Dedifferentiated amniotic fluid mesenchymal stem cell (primary cell): ENCODE measurements around the gene ATP6V0B.

Source experiments
- DNase-seq: peaks from one replicate; pipeline ENCODE4 v3.0.0-alpha.2; 2016; ENCODE audit errors: extremely low spot score

ATP6V0B gene

GRCh38 chr1:43946236-43947060 is 28.3 kb upstream of the ATP6V0B start, which contains the start of gene IPO13:
Gene IPO13, plus strand, starts transcription at chr1:43946950. Its CDS starts 651 bp downstream, at chr1:43947601.
- DNase-seq = peak; percentile 94

GRCh38 chr1:43947061-43947873 is 27.5 kb upstream of the ATP6V0B start:
- DNase-seq = no peak

GRCh38 chr1:43947874-43948437 is 26.8 kb upstream of the ATP6V0B start:
- DNase-seq = no peak

- DNase-seq = no peak
These were observed 25.1 kb upstream of the ATP6V0B start for GRCh38 chr1:43949678-43950077.

GRCh38 chr1:43951021-43951985 is 23.5 kb upstream of the ATP6V0B start:
- DNase-seq = no peak

- no peak for DNase-seq
These were observed 21.9 kb upstream of the ATP6V0B start for GRCh38 chr1:43952731-43953346.

- DNase-seq = no peak
These were observed 21.4 kb upstream of the ATP6V0B start for GRCh38 chr1:43953361-43953760.

- DNase-seq = no peak
These were observed 20.7 kb upstream of the ATP6V0B start for GRCh38 chr1:43954036-43954435.

GRCh38 chr1:43956234-43956633 is 18.5 kb upstream of the ATP6V0B start:
- DNase-seq = no peak

GRCh38 chr1:43957407-43958040 is 17.2 kb upstream of the ATP6V0B start:
- DNase-seq = no peak

- DNase-seq = no peak
These were observed 16.2 kb upstream of the ATP6V0B start for GRCh38 chr1:43958351-43959255.

- DNase-seq = no peak
These were observed 14.0 kb upstream of the ATP6V0B start for GRCh38 chr1:43960798-43961197.

GRCh38 chr1:43961692-43962091 is 13.1 kb upstream of the ATP6V0B start:
- no peak for DNase-seq

- no peak for DNase-seq
These were observed 12.4 kb upstream of the ATP6V0B start for GRCh38 chr1:43962324-43962723.

- no peak for DNase-seq
These were observed 11.8 kb upstream of the ATP6V0B start for GRCh38 chr1:43963006-43963405.

GRCh38 chr1:43963890-43964289 is 10.9 kb upstream of the ATP6V0B start:
- no peak for DNase-seq

GRCh38 chr1:43965316-43965715 is 9.4 kb upstream of the ATP6V0B start:
- no peak for DNase-seq

- no peak for DNase-seq
These were observed 6.3 kb upstream of the ATP6V0B start for GRCh38 chr1:43968348-43968948.

GRCh38 chr1:43969416-43969745 is 5.4 kb upstream of the ATP6V0B start:
- no peak for DNase-seq
